ENCODE measurements around the gene VILL. TPM values are rescaled to one million over a fixed set of nuclear protein-coding genes. Genes with fewer than 3 reads are reported as not detected.

The VILL gene
- total RNA-seq, 1 donor from 2014 or later = 13.7 TPM

DNA sequence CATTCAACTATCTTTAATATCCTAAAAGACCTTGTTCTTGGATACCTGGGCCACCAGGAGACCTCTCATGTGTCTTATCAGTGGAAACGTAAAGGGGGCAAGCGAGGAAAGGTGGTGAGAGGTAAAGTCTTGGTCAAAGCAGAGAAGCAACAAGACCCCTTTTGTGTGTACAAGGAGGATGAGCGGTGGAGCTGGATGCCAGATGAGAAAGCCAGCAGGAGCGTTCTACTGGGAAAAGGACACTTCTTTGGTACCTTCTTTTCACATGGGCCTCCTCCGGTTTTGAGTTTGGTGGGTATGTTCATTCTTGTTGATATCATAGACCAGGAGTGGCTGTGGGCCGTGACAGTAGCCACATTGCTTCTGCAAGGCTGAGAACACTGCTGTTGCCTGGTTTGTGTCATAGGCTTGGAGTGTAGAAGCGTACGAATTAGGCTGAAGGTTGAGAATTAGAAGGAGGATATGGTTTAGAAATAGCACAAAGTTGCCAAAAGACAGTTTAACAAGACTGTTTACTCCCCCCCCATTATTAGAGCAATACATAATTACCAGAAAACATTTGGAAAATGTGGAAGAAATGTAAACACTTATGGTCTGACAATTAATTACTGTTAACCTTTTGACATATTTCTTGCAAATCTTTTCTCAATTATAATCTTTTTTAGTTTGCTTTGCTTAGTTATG is 46.8 kb upstream of the VILL start:
- DNase-seq (ENCODE audit: low spot score) = no peak
- TF ChIP-seq, protein P1, sequence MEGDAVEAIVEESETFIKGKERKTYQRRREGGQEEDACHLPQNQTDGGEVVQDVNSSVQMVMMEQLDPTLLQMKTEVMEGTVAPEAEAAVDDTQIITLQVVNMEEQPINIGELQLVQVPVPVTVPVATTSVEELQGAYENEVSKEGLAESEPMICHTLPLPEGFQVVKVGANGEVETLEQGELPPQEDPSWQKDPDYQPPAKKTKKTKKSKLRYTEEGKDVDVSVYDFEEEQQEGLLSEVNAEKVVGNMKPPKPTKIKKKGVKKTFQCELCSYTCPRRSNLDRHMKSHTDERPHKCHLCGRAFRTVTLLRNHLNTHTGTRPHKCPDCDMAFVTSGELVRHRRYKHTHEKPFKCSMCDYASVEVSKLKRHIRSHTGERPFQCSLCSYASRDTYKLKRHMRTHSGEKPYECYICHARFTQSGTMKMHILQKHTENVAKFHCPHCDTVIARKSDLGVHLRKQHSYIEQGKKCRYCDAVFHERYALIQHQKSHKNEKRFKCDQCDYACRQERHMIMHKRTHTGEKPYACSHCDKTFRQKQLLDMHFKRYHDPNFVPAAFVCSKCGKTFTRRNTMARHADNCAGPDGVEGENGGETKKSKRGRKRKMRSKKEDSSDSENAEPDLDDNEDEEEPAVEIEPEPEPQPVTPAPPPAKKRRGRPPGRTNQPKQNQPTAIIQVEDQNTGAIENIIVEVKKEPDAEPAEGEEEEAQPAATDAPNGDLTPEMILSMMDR (IDR thresholded peaks at IDR 0.05; ENCODE audit: unreplicated experiment) = no peak
- H3K4me1 Mint-ChIP-seq (ENCODE audit: unreplicated experiment) = peaks cover 46% of the 10 kb centered on the region
- H3K27ac Mint-ChIP-seq (ENCODE audit: unreplicated experiment) = no peak overlapping the region
- peaks cover 2% of the 10 kb centered on the region for H3K27me3 Mint-ChIP-seq (ENCODE audit: unreplicated experiment)
- no peak overlapping the region for H3K4me3 Mint-ChIP-seq (ENCODE audit: unreplicated experiment)
- no peaks in the 10 kb centered on the region for H3K9me3 Mint-ChIP-seq (ENCODE audit: unreplicated experiment)
- peaks cover 14% of the 10 kb centered on the region for H3K36me3 Mint-ChIP-seq (ENCODE audit: low read depth, unreplicated experiment)

GRCh38 chr3:37944391-37944842 is 46.2 kb upstream of the VILL start:
- H3K36me3 Mint-ChIP-seq (ENCODE audit: low read depth, unreplicated experiment) = peaks cover 14% of the 10 kb centered on the region
- TF ChIP-seq, protein P1 (IDR thresholded peaks at IDR 0.05; ENCODE audit: unreplicated experiment) = no peak
- DNase-seq (ENCODE audit: low spot score) = no peak
- peaks cover 2% of the 10 kb centered on the region for H3K27me3 Mint-ChIP-seq (ENCODE audit: unreplicated experiment)
- H3K4me1 Mint-ChIP-seq (ENCODE audit: unreplicated experiment) = peaks cover 46% of the 10 kb centered on the region
- no peaks in the 10 kb centered on the region for H3K9me3 Mint-ChIP-seq (ENCODE audit: unreplicated experiment)
- no peak overlapping the region for H3K27ac Mint-ChIP-seq (ENCODE audit: unreplicated experiment)
- no peak overlapping the region for H3K4me3 Mint-ChIP-seq (ENCODE audit: unreplicated experiment)

DNA sequence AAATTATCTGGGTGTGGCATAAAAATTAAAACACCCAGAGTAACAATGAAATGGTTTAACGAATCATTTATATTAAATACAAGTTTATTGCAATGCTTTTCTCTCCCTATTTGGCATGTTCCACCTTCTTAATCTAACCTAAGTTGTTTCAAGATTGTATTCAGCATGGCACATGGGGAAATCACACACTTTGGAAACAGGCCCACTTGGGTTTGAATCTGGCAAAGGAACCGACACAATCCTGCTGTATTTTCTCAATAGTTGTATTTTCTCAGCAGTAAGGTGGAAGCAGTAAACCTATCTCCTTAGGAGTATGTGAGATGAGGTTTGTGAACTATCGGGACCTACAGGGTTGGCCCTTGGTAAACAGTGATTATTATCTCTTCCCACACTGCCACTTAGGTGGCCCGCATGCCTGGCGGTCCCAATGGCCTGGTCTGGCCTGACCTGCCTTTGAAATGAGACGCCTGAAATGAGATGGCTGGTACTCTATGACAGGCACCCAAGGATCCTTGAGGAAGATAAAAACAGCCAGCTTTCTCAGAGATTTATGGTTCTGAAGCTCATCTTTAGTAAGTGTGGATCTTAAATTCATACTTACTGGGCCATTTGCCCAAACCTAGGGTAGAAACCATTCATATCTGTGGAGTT is 45.3 kb upstream of the VILL start:
- Mint-ChIP-seq H3K4me3 (ENCODE audit: unreplicated experiment) (no peak overlapping the region), H3K9me3 (ENCODE audit: unreplicated experiment) (no peaks in the 10 kb centered on the region), H3K36me3 (ENCODE audit: low read depth, unreplicated experiment) (peaks cover 14% of the 10 kb centered on the region), H3K4me1 (ENCODE audit: unreplicated experiment) (peaks cover 46% of the 10 kb centered on the region), H3K27me3 (ENCODE audit: unreplicated experiment) (no peaks in the 10 kb centered on the region), H3K27ac (ENCODE audit: unreplicated experiment) (no peak overlapping the region)
- TF ChIP-seq, protein P1 (IDR thresholded peaks at IDR 0.05; ENCODE audit: unreplicated experiment) = no peak
- no peak for DNase-seq (ENCODE audit: low spot score)

DNA sequence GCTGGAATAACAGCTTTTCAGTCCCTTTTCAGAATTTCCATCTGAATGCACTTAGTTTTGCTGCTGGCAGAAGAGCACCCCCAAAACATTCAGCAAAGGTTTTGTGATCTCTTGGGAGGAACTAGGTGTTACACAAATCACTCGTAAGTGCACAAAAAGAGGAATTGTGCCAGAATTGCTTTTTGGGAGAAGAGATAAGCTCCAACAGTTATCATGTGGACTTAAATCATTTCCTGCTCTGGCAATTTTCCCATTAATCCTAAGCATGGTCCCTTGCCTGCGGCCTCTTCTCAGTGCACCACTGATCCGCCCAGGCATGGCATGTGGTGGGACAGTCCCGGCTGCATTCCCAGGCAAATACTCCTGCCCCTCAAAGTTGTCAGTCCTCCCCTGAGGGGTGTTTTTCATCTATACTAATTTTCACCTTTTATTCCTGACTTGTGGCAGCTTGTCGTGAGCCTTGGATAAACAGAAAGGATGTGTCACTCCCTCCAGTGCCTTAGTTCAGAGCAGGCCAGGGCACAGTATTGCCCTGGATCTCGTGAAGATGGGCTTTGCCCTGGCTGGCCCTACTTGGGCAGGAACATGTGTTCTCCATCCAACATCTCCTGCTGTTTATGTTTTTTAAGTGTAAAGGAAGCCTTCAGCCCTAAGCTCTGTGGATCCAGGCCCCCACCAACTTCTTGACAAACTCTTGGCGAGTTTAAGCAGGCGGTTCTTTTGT is 44.6 kb upstream of the VILL start:
- Mint-ChIP-seq H3K4me1 (ENCODE audit: unreplicated experiment) (peaks cover 43% of the 10 kb centered on the region), H3K9me3 (ENCODE audit: unreplicated experiment) (no peaks in the 10 kb centered on the region), H3K27ac (ENCODE audit: unreplicated experiment) (peak overlapping the region; percentile 30), H3K36me3 (ENCODE audit: low read depth, unreplicated experiment) (peaks cover 14% of the 10 kb centered on the region), H3K27me3 (ENCODE audit: unreplicated experiment) (no peaks in the 10 kb centered on the region), H3K4me3 (ENCODE audit: unreplicated experiment) (no peak overlapping the region)
- no peak for DNase-seq (ENCODE audit: low spot score)
- TF ChIP-seq, protein P1 (IDR thresholded peaks at IDR 0.05; ENCODE audit: unreplicated experiment) = no peak
